ENCODE measurements around the gene CEP112.

Gene CEP112

DNA sequence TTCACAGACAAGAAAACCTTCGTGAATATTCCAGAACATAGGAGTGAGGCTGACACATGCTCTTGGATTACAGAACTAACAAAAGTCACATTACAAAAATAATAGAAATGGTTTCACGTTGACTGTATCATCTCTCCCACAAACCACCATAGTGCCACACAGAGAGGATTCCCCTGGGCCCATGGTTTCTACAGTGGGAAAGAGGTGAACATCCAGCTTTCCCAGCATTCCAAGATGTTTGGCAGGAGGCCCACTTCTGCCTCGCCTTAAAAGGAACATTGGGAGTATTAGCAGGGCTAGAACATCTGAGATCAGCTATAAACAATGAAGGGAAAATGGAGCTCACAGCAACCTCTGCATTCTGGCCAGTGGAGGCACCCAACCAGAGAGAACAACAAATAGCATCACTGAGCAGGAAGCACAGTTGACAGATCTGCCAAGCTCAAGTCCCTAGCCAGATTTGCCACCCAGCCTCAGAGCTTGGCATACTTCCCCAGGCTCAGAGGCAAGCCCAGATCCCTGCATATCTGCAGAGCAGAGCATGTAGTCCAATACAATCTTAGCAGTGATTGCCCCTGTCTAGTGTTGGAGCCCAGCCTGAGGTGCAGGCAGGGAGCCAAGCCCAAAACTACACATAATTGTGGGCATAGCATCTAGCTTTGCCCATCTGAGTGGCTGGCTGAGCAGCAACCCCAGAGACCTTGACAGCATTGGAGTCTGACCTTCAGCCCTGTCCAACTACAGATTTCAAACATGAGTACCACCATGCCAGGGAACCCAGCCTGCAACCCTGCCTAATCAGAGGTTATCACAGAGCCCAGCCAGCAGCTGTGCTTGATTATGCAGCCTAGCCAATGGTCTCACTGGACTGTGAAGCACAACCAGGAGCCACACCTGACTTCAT lies 260.4 kb downstream of the CEP112 start:
- Histone ChIP-seq H3K36me3 (ENCODE audit: control insufficient read depth, insufficient read depth, low read length) (no peaks in the 10 kb centered on the region), H3K27me3 (ENCODE audit: control insufficient read depth, insufficient read depth, low read length) (no peaks in the 10 kb centered on the region), H3K9ac (ENCODE audit: low read depth, low read length) (no peak overlapping the region), H3K27ac (ENCODE audit: low read depth, low read length) (no peak overlapping the region), H3K9me3 (ENCODE audit: control insufficient read depth, insufficient read depth, low read length) (peaks cover 6% of the 10 kb centered on the region), H3K4me3 (ENCODE audit: low read depth, low read length) (no peak overlapping the region), H3K4me1 (ENCODE audit: control insufficient read depth, insufficient read depth, low read length) (no peaks in the 10 kb centered on the region)

DNA sequence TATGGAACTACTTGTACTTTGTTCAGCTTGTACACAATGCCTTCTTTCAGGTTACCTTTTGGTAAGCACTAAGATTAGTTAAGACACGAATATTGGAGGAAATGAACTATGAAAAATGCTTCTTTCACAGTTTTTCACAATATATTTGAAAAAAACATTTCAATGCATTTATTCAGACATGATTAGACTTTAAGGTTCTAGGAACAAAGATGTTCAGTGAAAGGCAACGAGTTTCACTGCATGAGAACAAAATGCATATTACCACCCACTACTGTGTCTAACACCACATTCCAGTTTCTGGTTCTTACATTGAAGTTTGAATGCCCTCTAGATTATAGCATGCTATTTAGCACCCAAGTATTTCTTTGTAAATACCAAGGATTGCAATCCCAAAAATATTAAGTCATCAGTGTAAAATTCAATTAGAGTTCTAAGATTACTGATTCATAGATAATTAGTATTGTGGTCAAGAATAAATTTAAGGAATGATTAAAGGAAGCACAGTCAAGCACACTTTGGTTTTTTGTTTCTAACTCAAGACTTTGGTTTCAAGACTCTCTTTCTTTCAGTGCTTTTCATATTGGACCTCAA lies 261.7 kb downstream of the CEP112 start:
- H3K4me1 ChIP-seq (ENCODE audit: control insufficient read depth, insufficient read depth, low read length) = no peaks in the 10 kb centered on the region
- H3K9me3 ChIP-seq (ENCODE audit: control insufficient read depth, insufficient read depth, low read length) = no peaks in the 10 kb centered on the region
- no peak overlapping the region for H3K27ac ChIP-seq (ENCODE audit: low read depth, low read length)
- no peaks in the 10 kb centered on the region for H3K36me3 ChIP-seq (ENCODE audit: control insufficient read depth, insufficient read depth, low read length)
- no peak overlapping the region for H3K4me3 ChIP-seq (ENCODE audit: low read depth, low read length)
- no peak overlapping the region for H3K9ac ChIP-seq (ENCODE audit: low read depth, low read length)
- H3K27me3 ChIP-seq (ENCODE audit: control insufficient read depth, insufficient read depth, low read length) = no peaks in the 10 kb centered on the region

DNA sequence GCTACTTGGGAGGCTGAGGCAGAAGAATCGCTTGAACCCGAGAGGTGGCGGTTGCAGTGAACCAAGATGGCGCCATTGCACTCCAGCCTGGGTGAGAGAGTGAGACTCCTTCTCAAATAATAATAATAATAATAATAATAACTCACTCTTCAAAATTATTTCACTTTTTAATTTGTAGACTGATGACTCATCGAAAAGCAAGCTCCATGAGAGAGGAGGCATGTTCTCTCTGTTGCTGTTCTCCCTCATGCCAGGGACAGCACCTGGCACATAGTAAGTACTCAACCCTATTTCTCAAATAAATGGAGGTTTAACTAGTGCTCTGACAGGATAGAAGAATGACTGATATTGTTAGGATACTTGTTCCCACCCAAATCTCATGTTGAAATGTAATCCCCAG lies 265.3 kb downstream of the CEP112 start:
- no peak overlapping the region for H3K4me3 ChIP-seq (ENCODE audit: low read depth, low read length)
- H3K27me3 ChIP-seq (ENCODE audit: control insufficient read depth, insufficient read depth, low read length) = no peaks in the 10 kb centered on the region
- no peaks in the 10 kb centered on the region for H3K9me3 ChIP-seq (ENCODE audit: control insufficient read depth, insufficient read depth, low read length)
- no peak overlapping the region for H3K9ac ChIP-seq (ENCODE audit: low read depth, low read length)
- H3K27ac ChIP-seq (ENCODE audit: low read depth, low read length) = no peak overlapping the region
- H3K4me1 ChIP-seq (ENCODE audit: control insufficient read depth, insufficient read depth, low read length) = no peaks in the 10 kb centered on the region
- H3K36me3 ChIP-seq (ENCODE audit: control insufficient read depth, insufficient read depth, low read length) = no peaks in the 10 kb centered on the region

- Histone ChIP-seq H3K4me3 (ENCODE audit: low read depth, low read length) (no peak overlapping the region), H3K36me3 (ENCODE audit: control insufficient read depth, insufficient read depth, low read length) (no peaks in the 10 kb centered on the region), H3K9me3 (ENCODE audit: control insufficient read depth, insufficient read depth, low read length) (no peaks in the 10 kb centered on the region), H3K9ac (ENCODE audit: low read depth, low read length) (no peak overlapping the region), H3K27ac (ENCODE audit: low read depth, low read length) (no peak overlapping the region), H3K4me1 (ENCODE audit: control insufficient read depth, insufficient read depth, low read length) (peaks cover 3% of the 10 kb centered on the region; the same call in 1 of the 2 replicates), H3K27me3 (ENCODE audit: control insufficient read depth, insufficient read depth, low read length) (no peaks in the 10 kb centered on the region)
These were observed 266.2 kb downstream of the CEP112 start for GRCh38 chr17:65925606-65926307.

DNA sequence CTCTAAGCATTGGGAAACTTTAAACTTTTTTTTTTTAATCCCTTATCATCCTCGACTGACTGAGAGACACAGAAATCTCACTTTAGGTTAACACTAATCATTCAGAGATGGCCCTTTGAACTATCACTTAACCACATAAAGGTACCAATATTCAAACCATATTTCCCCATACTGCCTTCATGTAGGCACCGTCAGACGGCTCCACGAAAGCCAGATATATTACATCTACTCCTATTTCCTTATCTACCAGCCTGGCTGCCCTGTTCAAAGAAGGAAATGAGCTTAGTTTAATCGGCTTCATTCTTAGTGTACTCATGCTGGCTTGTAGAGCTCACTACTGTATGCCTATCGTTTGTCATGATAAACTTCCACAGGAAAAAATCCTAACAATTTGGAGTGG lies 270.9 kb downstream of the CEP112 start:
- Histone ChIP-seq H3K9ac (ENCODE audit: low read depth, low read length) (no peak overlapping the region), H3K27ac (ENCODE audit: low read depth, low read length) (no peak overlapping the region), H3K27me3 (ENCODE audit: control insufficient read depth, insufficient read depth, low read length) (no peaks in the 10 kb centered on the region), H3K9me3 (ENCODE audit: control insufficient read depth, insufficient read depth, low read length) (no peaks in the 10 kb centered on the region), H3K4me1 (ENCODE audit: control insufficient read depth, insufficient read depth, low read length) (peaks cover 11% of the 10 kb centered on the region), H3K36me3 (ENCODE audit: control insufficient read depth, insufficient read depth, low read length) (no peaks in the 10 kb centered on the region), H3K4me3 (ENCODE audit: low read depth, low read length) (no peak overlapping the region)

GRCh38 chr17:65918916-65919315 lies 273.0 kb downstream of the CEP112 start:
- peaks cover 11% of the 10 kb centered on the region for H3K4me1 ChIP-seq (ENCODE audit: control insufficient read depth, insufficient read depth, low read length)

GRCh38 chr17:65918500-65918899 lies 273.4 kb downstream of the CEP112 start:
- H3K36me3 ChIP-seq (ENCODE audit: control insufficient read depth, insufficient read depth, low read length) = no peaks in the 10 kb centered on the region
- H3K27ac ChIP-seq (ENCODE audit: low read depth, low read length) = no peak overlapping the region
- H3K9ac ChIP-seq (ENCODE audit: low read depth, low read length) = no peak overlapping the region

More at GRCh38 chr17:65918916-65919315, 273.0 kb downstream of the CEP112 start:
- no peaks in the 10 kb centered on the region for H3K9me3 ChIP-seq (ENCODE audit: control insufficient read depth, insufficient read depth, low read length)
- no peaks in the 10 kb centered on the region for H3K36me3 ChIP-seq (ENCODE audit: control insufficient read depth, insufficient read depth, low read length)
- H3K9ac ChIP-seq (ENCODE audit: low read depth, low read length) = no peak overlapping the region; the same call in 1 of the 2 replicates
- H3K27ac ChIP-seq (ENCODE audit: low read depth, low read length) = no peak overlapping the region
- no peaks in the 10 kb centered on the region for H3K27me3 ChIP-seq (ENCODE audit: control insufficient read depth, insufficient read depth, low read length)
- no peak overlapping the region for H3K4me3 ChIP-seq (ENCODE audit: low read depth, low read length)

DNA sequence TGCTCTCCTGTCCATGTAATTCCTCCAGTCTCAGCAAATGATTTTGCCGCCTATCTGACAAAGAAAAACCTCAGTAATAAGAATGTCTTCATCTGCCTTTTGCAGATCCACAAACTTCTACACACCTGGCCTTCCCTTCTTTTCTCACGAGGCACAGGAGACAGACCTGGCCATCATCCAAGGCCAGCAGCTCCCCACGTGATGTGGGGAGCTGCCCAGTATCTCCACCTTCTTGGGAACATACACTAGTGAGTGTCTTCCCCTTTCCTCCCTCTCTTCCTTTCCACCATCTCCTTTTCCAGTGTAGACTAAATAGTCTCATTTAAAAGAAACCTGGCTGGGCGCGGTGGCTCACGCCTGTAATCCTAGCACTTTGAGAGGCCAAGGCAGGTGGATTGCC lies 274.4 kb downstream of the CEP112 start:
- Histone ChIP-seq H3K4me1 (ENCODE audit: control insufficient read depth, insufficient read depth, low read length) (peaks cover 11% of the 10 kb centered on the region), H3K36me3 (ENCODE audit: control insufficient read depth, insufficient read depth, low read length) (no peaks in the 10 kb centered on the region), H3K9ac (ENCODE audit: low read depth, low read length) (no peak overlapping the region), H3K27ac (ENCODE audit: low read depth, low read length) (no peak overlapping the region), H3K9me3 (ENCODE audit: control insufficient read depth, insufficient read depth, low read length) (no peaks in the 10 kb centered on the region), H3K4me3 (ENCODE audit: low read depth, low read length) (no peak overlapping the region), H3K27me3 (ENCODE audit: control insufficient read depth, insufficient read depth, low read length) (no peaks in the 10 kb centered on the region)

More at GRCh38 chr17:65918500-65918899, 273.4 kb downstream of the CEP112 start:
- Histone ChIP-seq H3K9me3 (ENCODE audit: control insufficient read depth, insufficient read depth, low read length) (no peaks in the 10 kb centered on the region), H3K27me3 (ENCODE audit: control insufficient read depth, insufficient read depth, low read length) (no peaks in the 10 kb centered on the region), H3K4me3 (ENCODE audit: low read depth, low read length) (no peak overlapping the region), H3K4me1 (ENCODE audit: control insufficient read depth, insufficient read depth, low read length) (peaks cover 11% of the 10 kb centered on the region)

- H3K4me3 ChIP-seq (ENCODE audit: low read depth, low read length) = no peak overlapping the region
- H3K36me3 ChIP-seq (ENCODE audit: control insufficient read depth, insufficient read depth, low read length) = no peaks in the 10 kb centered on the region
- H3K9ac ChIP-seq (ENCODE audit: low read depth, low read length) = no peak overlapping the region
- no peak overlapping the region for H3K27ac ChIP-seq (ENCODE audit: low read depth, low read length)
- peaks cover 11% of the 10 kb centered on the region for H3K4me1 ChIP-seq (ENCODE audit: control insufficient read depth, insufficient read depth, low read length)
- no peaks in the 10 kb centered on the region for H3K27me3 ChIP-seq (ENCODE audit: control insufficient read depth, insufficient read depth, low read length)
- no peaks in the 10 kb centered on the region for H3K9me3 ChIP-seq (ENCODE audit: control insufficient read depth, insufficient read depth, low read length)
These were observed 275.5 kb downstream of the CEP112 start for GRCh38 chr17:65916425-65916824.

DNA sequence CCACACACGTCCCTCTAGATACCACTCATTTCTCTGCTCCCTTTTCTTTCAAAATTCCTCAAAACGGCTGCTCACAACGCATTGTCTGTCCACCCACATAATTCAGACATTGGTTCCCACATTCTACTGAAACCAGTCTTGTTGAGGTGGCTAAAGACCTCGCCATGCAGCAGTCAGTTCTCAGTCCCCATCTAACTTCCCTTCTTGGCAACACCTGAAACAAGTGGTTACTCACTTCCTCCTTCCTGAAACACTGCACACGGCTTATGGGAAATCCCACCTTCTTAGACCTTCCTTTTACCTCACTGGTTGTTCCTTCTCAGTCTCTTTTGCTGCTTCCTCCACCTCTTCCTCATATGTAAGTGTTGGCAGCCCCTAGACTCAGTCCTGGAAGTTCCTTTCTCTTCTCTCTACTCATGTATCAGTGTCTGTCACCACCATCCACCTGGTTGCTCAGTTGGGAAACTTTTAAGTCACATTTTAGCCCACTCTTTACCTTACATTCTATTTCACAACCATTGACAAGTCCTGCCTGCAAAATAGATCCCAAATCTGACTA lies 277.1 kb downstream of the CEP112 start:
- no peak overlapping the region for H3K9ac ChIP-seq (ENCODE audit: low read depth, low read length)
- no peaks in the 10 kb centered on the region for H3K36me3 ChIP-seq (ENCODE audit: control insufficient read depth, insufficient read depth, low read length)
- no peaks in the 10 kb centered on the region for H3K9me3 ChIP-seq (ENCODE audit: control insufficient read depth, insufficient read depth, low read length)
- peaks cover 8% of the 10 kb centered on the region; the same call in 1 of the 2 replicates for H3K4me1 ChIP-seq (ENCODE audit: control insufficient read depth, insufficient read depth, low read length)
- H3K27me3 ChIP-seq (ENCODE audit: control insufficient read depth, insufficient read depth, low read length) = no peaks in the 10 kb centered on the region
- H3K4me3 ChIP-seq (ENCODE audit: low read depth, low read length) = no peak overlapping the region
- no peak overlapping the region for H3K27ac ChIP-seq (ENCODE audit: low read depth, low read length)

Data from HUES48 (cell line).